Activated CD8-positive, alpha-beta memory T cell treated with anti-CD3 and anti-CD28 coated beads, Interleukin-2, amount 50 U/mL, for 4 hours (primary cell): Measurements from ENCODE around the gene ZFYVE26.
"Not testable (repeated sequence)": the region's sequence is repeated elsewhere in the genome, so short reads cannot be mapped to it uniquely, and the experiment has no call there.

Experiments used
- DNase-seq: peaks from one replicate; pipeline ENCODE4 v3.0.0-alpha.2; 2020

ZFYVE26 gene

GRCh38 chr14:67816326-67817002, at the start of gene ZFYVE26:
ZFYVE26 (minus strand) TSS chr14:67816590; CDS start chr14:67815963, 627 bp downstream.
- DNase-seq, result peak; percentile 82

- DNase-seq, result no peak
Observed at GRCh38 chr14:67863223-67863622, 46.8 kb upstream of the ZFYVE26 start.

- DNase-seq, result no peak
Observed at GRCh38 chr14:67859169-67859749, 42.9 kb upstream of the ZFYVE26 start.

GRCh38 chr14:67857778-67858350, 41.5 kb upstream of the ZFYVE26 start:
- no peak for DNase-seq

- DNase-seq, result no peak
Observed at GRCh38 chr14:67856827-67857226, 40.4 kb upstream of the ZFYVE26 start.

- DNase-seq, result no peak
Observed at GRCh38 chr14:67853715-67854114, 37.3 kb upstream of the ZFYVE26 start.

GRCh38 chr14:67852926-67853604, 36.7 kb upstream of the ZFYVE26 start:
- DNase-seq, result no peak

GRCh38 chr14:67851785-67852410, 35.5 kb upstream of the ZFYVE26 start:
- no peak for DNase-seq

GRCh38 chr14:67850066-67850830, 33.9 kb upstream of the ZFYVE26 start:
- no peak for DNase-seq

GRCh38 chr14:67846029-67846610, 29.7 kb upstream of the ZFYVE26 start:
- DNase-seq, result no peak

GRCh38 chr14:67837011-67837624, 20.7 kb upstream of the ZFYVE26 start:
- peak; percentile 46 for DNase-seq

- no peak for DNase-seq
Observed at GRCh38 chr14:67835596-67835995, 19.2 kb upstream of the ZFYVE26 start.

GRCh38 chr14:67833403-67833802, 17.0 kb upstream of the ZFYVE26 start:
- DNase-seq, result no peak

- no peak for DNase-seq
Observed at GRCh38 chr14:67831113-67831512, 14.7 kb upstream of the ZFYVE26 start.

- no peak for DNase-seq
Observed at GRCh38 chr14:67821121-67821520, 4.7 kb upstream of the ZFYVE26 start.

- no peak for DNase-seq
Observed at GRCh38 chr14:67820428-67820971, 4.1 kb upstream of the ZFYVE26 start.

- peak; percentile 83 for DNase-seq
Observed at GRCh38 chr14:67819563-67820421, 3.4 kb upstream of the ZFYVE26 start, which contains the start of gene RAD51B. RAD51B (plus strand) TSS chr14:67819779.

GRCh38 chr14:67818476-67818875, 2.1 kb upstream of the ZFYVE26 start:
- not testable (repeated sequence) for DNase-seq

GRCh38 chr14:67817750-67818438, 1.5 kb upstream of the ZFYVE26 start:
- DNase-seq, result no peak
